NCI-H345 (cell line): ENCODE results near the gene LANCL3.
A peak's percentile ranks its signal among the peaks of the same experiment; 100 is the strongest.
"Not testable (repeated sequence)": the region's sequence is repeated elsewhere in the genome, so short reads cannot be mapped to it uniquely, and the experiment has no call there.

ENCODE experiments used
- DNase-seq: peaks from one replicate; lab custom pipeline; 2025; lab: John Stamatoyannopoulos, UW

Gene LANCL3

DNA sequence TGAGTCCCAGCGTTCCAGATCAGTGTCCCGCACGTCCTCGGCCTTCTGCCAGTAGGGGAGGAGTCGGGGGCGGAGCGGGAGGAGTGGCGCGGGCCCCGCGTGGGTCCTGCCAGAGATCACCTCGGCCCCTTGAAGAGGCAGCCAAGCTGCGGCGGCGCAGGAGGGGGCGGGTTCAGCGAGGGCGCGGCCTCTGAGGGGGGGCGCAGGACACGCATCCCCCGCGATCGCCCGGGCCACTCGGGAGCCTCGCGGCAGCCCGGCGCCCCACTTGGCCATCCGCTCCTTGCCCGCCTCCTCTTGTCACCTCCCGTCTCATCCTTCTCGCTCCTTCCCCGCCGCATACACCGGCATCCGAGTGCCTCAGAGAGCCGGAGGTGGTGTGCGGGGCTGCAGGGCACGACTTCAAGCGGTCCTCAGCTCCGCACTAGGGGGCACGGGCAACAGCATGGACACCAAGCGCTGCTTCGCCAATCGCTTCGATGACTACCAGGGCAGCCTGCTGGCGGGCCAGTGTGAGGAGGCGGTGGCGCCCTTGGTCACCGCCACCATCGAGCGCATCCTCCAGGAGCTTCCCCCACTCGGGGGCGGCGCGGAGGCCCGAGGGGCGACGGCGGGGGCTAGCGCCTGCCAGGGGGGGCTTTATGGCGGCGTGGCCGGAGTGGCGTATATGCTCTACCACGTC is at the start of gene LANCL3:
LANCL3 (plus strand) TSS at position 236 of the 682 bp plus-strand sequence; CDS start at position 446, 210 bp downstream.
- peak; percentile 44 for DNase-seq

- DNase-seq = not testable (repeated sequence)
These were observed 47.8 kb upstream of the LANCL3 start for GRCh38 chrX:37523673-37524072.

DNA sequence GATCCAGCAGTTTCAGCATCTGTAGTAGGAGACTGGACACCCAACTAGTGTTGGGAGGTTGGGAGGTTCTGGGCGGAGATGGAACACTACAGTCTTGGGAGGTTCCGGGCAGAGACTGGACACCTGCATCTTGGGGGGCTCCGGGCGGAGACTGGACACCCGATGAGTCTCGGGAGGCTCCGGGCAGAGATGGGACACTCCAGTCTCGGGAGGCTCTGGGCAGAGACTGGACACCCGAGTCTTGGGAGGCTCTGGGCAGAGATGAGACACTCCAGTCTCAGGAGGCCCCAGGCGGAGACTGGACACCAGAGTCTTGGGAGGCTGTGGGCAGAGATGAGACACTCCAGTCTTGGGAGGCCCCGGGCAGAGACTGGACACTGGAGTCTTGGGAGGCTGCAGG is 29.5 kb upstream of the LANCL3 start:
- DNase-seq = no peak

DNA sequence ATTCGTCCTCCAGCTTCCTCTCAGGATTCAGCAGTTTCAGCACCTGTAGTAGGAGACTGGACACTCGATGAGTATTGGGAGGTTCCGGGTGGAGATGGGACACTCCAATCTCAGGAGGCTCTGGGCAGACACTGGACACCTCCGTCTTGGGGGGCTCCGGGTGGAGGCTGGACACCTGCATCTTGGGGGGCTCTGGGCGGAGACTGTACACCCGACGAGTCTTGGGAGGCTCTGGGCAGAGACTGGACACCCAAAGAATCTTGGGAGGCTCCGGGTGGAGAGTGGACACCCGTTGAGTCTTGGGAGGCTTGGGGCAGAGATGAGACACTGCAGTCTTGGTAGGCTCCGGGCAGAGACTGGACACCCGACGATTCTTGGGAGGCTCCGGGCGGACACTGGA is 28.7 kb upstream of the LANCL3 start:
- no peak for DNase-seq

- no peak for DNase-seq
These were observed 28.1 kb upstream of the LANCL3 start for GRCh38 chrX:37543324-37543723.

DNA sequence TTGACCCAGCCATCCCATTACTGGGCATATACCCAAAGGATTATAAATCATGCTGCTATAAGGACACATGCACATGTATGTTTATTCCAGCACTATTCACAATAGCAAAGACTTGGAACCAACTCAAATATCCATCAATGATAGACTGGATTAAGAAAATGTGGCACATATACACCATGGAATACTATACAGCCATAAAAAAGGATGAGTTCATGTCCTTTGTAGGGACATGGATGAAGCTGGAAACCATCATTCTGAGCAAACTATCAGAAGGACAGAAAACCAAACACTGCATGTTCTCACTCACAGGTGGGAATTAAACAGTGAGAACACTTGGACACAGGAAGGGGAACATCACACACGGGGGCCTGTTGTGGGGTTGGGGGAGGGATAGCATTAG is 26.9 kb upstream of the LANCL3 start:
- DNase-seq = not testable (repeated sequence)

DNA sequence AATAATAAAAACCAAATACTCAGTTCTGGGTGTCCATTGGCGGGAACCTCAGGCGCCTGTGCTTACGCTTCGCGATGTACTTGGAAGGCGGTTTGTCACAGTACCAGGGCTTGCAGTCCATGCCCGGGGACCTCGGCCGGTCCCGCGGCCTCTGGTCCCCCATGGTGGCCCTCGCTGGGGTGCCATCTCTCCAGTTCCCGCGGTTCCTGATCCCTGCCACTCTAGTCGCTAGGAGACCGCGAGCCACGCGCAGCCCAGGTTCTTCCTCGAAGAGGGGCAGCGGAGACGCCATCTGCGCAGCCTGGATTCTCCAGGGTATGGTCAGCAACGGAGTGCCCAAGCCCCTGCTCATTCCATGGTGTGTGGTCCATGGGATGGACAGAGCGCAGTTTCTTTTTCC is 26.4 kb upstream of the LANCL3 start:
- no peak for DNase-seq

- not testable (repeated sequence) for DNase-seq
These were observed 21.8 kb upstream of the LANCL3 start for GRCh38 chrX:37549619-37550018.

DNA sequence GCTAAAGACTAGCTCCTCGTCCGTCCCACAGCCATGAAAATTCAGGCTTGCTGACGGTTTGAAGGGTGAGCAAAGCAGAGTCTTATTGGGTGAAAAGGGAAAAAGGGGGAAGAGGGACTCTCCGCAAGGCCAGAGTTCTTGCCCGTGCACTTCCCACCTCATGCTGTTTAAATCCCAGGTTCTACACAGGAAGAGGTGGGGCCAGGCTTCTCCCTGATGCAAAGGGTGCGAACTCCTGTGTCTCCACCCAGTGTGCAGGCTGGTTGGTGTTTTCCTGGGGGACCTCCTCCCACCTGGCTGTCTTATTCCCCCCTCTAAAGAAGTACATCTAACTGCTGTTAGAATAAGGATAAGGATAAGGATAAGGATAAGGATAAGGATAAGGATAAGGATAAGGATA is 18.0 kb upstream of the LANCL3 start:
- DNase-seq = no peak

GRCh38 chrX:37565254-37565653 is 6.2 kb upstream of the LANCL3 start:
- not testable (repeated sequence) for DNase-seq

GRCh38 chrX:37570349-37570748 is 1.1 kb upstream of the LANCL3 start:
- not testable (repeated sequence) for DNase-seq

GRCh38 chrX:37572108-37572587 is 687 bp downstream of the LANCL3 start:
- peak; percentile 38 for DNase-seq

- DNase-seq = not testable (repeated sequence)
These were observed 1.7 kb downstream of the LANCL3 start for GRCh38 chrX:37573121-37573520.

- DNase-seq = no peak
These were observed 6.6 kb downstream of the LANCL3 start for GRCh38 chrX:37578045-37578444.

DNA sequence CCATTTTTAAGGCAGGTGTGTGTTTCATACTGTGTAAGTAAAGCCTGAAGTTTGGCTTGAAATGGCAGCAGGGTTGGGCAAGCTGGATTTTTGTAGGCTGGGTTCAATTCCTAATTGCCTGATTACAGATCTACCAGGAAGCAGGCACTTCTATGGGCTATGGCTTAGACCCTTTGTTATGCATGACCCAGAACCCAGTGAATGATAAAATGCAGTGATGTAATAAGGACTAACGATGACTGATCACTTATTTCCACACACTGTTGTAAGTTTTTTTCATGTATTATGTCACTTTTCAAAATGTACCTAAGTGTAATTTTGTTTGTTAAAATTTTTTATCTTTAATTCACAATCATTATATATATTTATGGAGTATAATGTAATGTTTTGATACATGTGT is 8.6 kb downstream of the LANCL3 start:
- no peak for DNase-seq

DNA sequence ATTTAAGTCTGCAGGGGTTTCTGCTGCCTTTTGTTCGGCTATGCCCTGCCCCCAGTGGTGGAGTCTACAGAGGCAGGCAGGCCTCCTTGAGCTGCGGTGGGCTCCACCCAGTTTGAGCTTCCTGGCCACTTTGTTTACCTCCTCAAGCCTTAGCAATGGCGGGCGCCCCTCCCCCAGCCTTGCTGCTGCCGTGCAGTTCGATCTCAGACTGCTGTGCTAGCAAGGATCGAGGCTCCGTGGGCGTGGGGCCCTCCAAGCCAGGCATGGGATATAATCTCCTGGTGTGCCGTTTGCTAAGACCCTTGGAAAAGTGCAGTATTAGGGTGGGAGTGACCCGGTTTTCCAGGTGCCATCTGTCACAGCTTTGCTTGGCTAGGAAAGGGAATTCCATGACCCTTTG is 15.9 kb downstream of the LANCL3 start:
- not testable (repeated sequence) for DNase-seq

- DNase-seq = no peak
These were observed 18.6 kb downstream of the LANCL3 start for GRCh38 chrX:37590047-37590446.

GRCh38 chrX:37594755-37595382 is 23.4 kb downstream of the LANCL3 start:
- no peak for DNase-seq

DNA sequence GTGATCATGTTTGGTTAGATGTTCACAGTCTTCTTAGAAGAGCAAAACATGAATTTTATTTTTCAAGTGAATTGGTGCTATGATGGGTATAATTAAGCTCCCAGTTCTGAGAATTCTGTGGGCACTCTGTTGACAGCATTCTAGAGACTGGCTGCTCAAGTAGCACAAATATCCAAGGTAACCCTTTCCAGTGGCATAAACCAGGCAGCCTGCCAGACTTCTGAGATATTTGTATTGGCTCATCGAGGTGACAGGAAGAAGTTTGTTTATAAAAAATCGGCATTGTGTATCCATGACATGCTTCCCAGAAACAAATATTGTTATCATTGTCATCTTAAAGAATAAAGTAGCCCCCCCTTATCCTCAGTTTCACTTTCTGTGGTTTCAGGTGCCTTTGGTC is 28.3 kb downstream of the LANCL3 start:
- DNase-seq = peak; percentile 30

GRCh38 chrX:37603938-37604409 is 32.5 kb downstream of the LANCL3 start:
- peak; percentile 25 for DNase-seq

DNA sequence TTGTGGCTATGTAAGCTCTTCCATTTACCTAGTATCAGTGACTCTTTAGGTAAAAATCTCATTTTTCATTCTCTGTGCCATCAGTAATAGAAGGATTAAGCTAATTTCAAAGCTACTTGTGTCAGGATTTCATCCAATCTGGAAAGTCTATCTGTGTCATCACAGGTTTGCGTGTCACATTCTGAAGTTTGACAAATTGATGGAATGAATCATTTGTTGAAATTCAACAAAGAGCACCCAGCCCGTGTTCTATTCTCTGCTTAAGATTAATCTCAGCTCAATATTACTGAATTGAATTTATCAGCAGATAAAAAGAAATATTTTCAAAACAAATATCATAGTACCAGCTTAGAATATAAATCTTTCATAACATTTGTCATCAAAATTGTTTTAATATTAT is 35.8 kb downstream of the LANCL3 start:
- DNase-seq = no peak

DNA sequence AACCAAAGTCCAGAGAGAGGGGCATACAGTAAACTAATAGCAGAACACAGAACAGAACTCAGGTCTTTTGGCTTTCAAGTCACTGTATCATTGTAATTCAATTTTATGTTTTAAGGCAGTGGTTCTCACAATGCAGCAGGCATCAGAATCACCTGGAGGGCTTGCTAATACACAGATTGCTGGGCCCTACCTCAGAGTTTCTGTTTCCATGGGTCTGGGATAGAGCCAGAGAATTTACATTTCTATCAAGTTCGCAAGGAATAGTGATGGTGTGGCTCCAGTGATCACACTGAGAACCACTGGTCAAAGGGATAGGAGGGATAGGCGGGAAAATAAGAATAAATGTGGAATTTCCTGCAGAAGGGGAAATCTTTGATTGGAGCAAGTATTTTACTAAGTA is 36.7 kb downstream of the LANCL3 start:
- DNase-seq = no peak

DNA sequence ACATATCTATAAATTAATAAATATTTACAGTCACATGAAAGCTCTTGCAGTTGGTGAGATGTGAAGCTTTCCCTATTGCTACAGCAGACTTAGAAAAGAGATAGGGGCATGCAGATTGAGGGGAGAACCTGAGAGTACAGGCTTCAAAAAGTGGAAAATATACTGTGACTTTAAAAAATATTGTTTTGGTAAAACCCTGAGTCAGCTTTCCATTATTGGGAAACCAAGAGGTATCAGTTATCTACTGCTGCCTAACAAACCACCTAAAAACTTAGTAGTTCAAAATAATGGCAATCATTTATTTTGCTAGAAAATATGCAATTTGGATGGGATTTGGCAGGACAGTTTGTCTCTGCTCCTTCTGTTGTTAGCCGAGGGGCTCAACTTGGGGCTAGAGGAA is 38.3 kb downstream of the LANCL3 start:
- no peak for DNase-seq

- no peak for DNase-seq
These were observed 42.5 kb downstream of the LANCL3 start for GRCh38 chrX:37613933-37614332.
